HEK293 (cell line): ENCODE measurements around the gene BCAN.

ENCODE experiments used
- PRDM1 ChIP-seq: fragments of 450-650 bp; formaldehyde crosslinking; IDR thresholded peaks from 2 replicates; pipeline ENCODE4; 2016; ENCODE audit warnings: missing biosample characterization, missing genetic modification characterization
- PRDM2 ChIP-seq: fragments of 450-650 bp; formaldehyde crosslinking; IDR thresholded peaks from 2 replicates; pipeline ENCODE4 v1.5.1; 2016; ENCODE audit warnings: missing biosample characterization, missing genetic modification characterization, borderline replicate concordance
- PRDM4 ChIP-seq: fragments of 450-650 bp; formaldehyde crosslinking; IDR thresholded peaks from 2 replicates; pipeline ENCODE4 v1.5.1; 2017; ENCODE audit warnings: missing biosample characterization, missing genetic modification characterization
- RBAK ChIP-seq: fragments of 450-650 bp; formaldehyde crosslinking; IDR thresholded peaks from 2 replicates; pipeline ENCODE4 v1.5.1; 2016; ENCODE audit warnings: missing biosample characterization, missing genetic modification characterization
- REST ChIP-seq: fragments of 450-650 bp; formaldehyde crosslinking; IDR thresholded peaks from 2 replicates; pipeline ENCODE4 v1.5.1; 2016; ENCODE audit warnings: missing biosample characterization, missing genetic modification characterization
- SP7 ChIP-seq: fragments of 450-650 bp; formaldehyde crosslinking; IDR thresholded peaks from 2 replicates; pipeline ENCODE4 v1.5.1; 2016; ENCODE audit warnings: missing biosample characterization, missing genetic modification characterization
- ZBTB44 ChIP-seq: fragments of 450-650 bp; IDR thresholded peaks from 2 replicates; pipeline ENCODE4 v1.5.1; 2018; ENCODE audit warnings: missing biosample characterization, mild to moderate bottlenecking, missing genetic modification characterization
- ZBTB6 ChIP-seq: fragments of 450-650 bp; formaldehyde crosslinking; IDR thresholded peaks from 2 replicates; pipeline ENCODE4 v1.5.1; 2017; ENCODE audit warnings: missing biosample characterization, missing genetic modification characterization
- ZBTB8A ChIP-seq: fragments of 450-650 bp; formaldehyde crosslinking; IDR thresholded peaks from 2 replicates; pipeline ENCODE4 v1.5.1; 2016; ENCODE audit warnings: missing biosample characterization, missing genetic modification characterization
- ZNF2 ChIP-seq: fragments of 450-650 bp; formaldehyde crosslinking; IDR thresholded peaks from 2 replicates; pipeline ENCODE4 v1.5.1; 2016; ENCODE audit warnings: missing biosample characterization, missing genetic modification characterization
- ZNF211 ChIP-seq: fragments of 450-650 bp; formaldehyde crosslinking; IDR thresholded peaks from 2 replicates; pipeline ENCODE4 v1.5.1; 2016; ENCODE audit warnings: low read depth, missing biosample characterization, missing genetic modification characterization
- ZNF266 ChIP-seq: fragments of 450-650 bp; formaldehyde crosslinking; IDR thresholded peaks from 2 replicates; pipeline ENCODE4 v1.5.1; 2016; ENCODE audit warnings: missing biosample characterization, missing genetic modification characterization, low read depth
- ZNF292 ChIP-seq: fragments of 450-650 bp; formaldehyde crosslinking; IDR thresholded peaks from 2 replicates; pipeline ENCODE4 v1.5.1; 2016; ENCODE audit warnings: low read depth, missing biosample characterization, missing genetic modification characterization, borderline replicate concordance
- ZNF404 ChIP-seq: fragments of 450-650 bp; formaldehyde crosslinking; IDR thresholded peaks from 2 replicates; pipeline ENCODE4 v1.5.1; 2017; ENCODE audit warnings: missing biosample characterization, missing genetic modification characterization
- ZNF513 ChIP-seq: fragments of 450-650 bp; IDR thresholded peaks from 2 replicates; pipeline ENCODE4 v1.5.1; 2018; ENCODE audit warnings: missing biosample characterization, missing genetic modification characterization
- ZNF530 ChIP-seq: fragments of 450-650 bp; formaldehyde crosslinking; IDR thresholded peaks from 2 replicates; pipeline ENCODE4 v1.5.1; 2016; ENCODE audit warnings: low read depth, missing biosample characterization, missing genetic modification characterization
- ZNF561 ChIP-seq: fragments of 450-650 bp; IDR thresholded peaks from 2 replicates; pipeline ENCODE4 v1.5.1; 2018; ENCODE audit warnings: missing biosample characterization, missing genetic modification characterization, borderline replicate concordance
- ZNF610 ChIP-seq: fragments of 450-650 bp; formaldehyde crosslinking; IDR thresholded peaks from 2 replicates; pipeline ENCODE4 v1.5.1; 2016; ENCODE audit warnings: missing biosample characterization, missing genetic modification characterization, borderline replicate concordance
- ZNF654 ChIP-seq: fragments of 450-650 bp; formaldehyde crosslinking; IDR thresholded peaks from 2 replicates; pipeline ENCODE4 v1.5.1; 2016; ENCODE audit warnings: low read depth, missing biosample characterization, missing genetic modification characterization
- ZNF792 ChIP-seq: fragments of 450-650 bp; formaldehyde crosslinking; IDR thresholded peaks from 2 replicates; pipeline ENCODE4 v1.5.1; 2016; ENCODE audit warnings: missing biosample characterization, missing genetic modification characterization
- ZSCAN30 ChIP-seq: fragments of 450-650 bp; IDR thresholded peaks from 2 replicates; pipeline ENCODE4 v1.5.1; 2018; ENCODE audit warnings: missing biosample characterization, mild to moderate bottlenecking, missing genetic modification characterization, moderate library complexity
- ZXDB ChIP-seq: fragments of 450-650 bp; formaldehyde crosslinking; IDR thresholded peaks from 2 replicates; pipeline ENCODE4 v1.5.1; 2016; ENCODE audit warnings: missing biosample characterization, missing genetic modification characterization

Gene BCAN

GRCh38 chr1:156677616-156678596 is 36.0 kb downstream of the BCAN start (continued):
- TF ChIP-seq ZBTB6 (no peak), ZNF654 (peak; percentile 86), PRDM1 (tag by site-specific recombination) (no peak), ZNF610 (tag by site-specific recombination) (no peak), ZXDB (tag by site-specific recombination) (no peak; the same call in 1 of the 2 replicates), ZNF561 (tag by site-specific recombination) (no peak; the same call in 1 of the 2 replicates), PRDM2 (tag by site-specific recombination) (no peak), ZBTB8A (tag by site-specific recombination) (no peak; the same call in 1 of the 2 replicates), ZNF404 (tag by site-specific recombination) (no peak), ZNF792 (tag by site-specific recombination) (no peak), PRDM4 (tag by site-specific recombination) (no peak), ZNF2 (tag by site-specific recombination) (peak; percentile 56; the same call in 1 of the 2 replicates), ZBTB44 (no peak), ZNF292 (tag by site-specific recombination) (no peak), ZSCAN30 (tag by site-specific recombination) (no peak; the same call in 1 of the 2 replicates), SP7 (peak; percentile 65), ZNF530 (no peak), RBAK (no peak), REST (tag by site-specific recombination) (no peak), ZNF211 (no peak), ZNF513 (no peak), ZNF266 (tag by site-specific recombination) (no peak)
